H9 (cell line): ENCODE measurements around the gene ZNF430. TPM values are rescaled to one million over a fixed set of nuclear protein-coding genes. Genes with fewer than 3 reads are reported as not detected.

Source experiments
- DNase-seq: peaks from one replicate; pipeline ENCODE4 v3.0.0-alpha.2; 2017
- H2AFZ ChIP-seq: one replicate; pipeline ENCODE4 v1.6.1; 2013; ENCODE audit warnings: mild to moderate bottlenecking, low read length, control low read depth, moderate library complexity
- H2AK5ac ChIP-seq: 2 replicates; pipeline ENCODE4 v1.6.1; 2013; ENCODE audit warnings: low read length, control low read depth, mixed read lengths; ENCODE audit not compliant: insufficient read length
- H2BK120ac ChIP-seq: one replicate; pipeline ENCODE4 v1.6.1; 2013; ENCODE audit warnings: low read depth, mild to moderate bottlenecking, low read length, control low read depth, inconsistent platforms; ENCODE audit not compliant: poor library complexity, severe bottlenecking
- H2BK12ac ChIP-seq: 2 replicates; pipeline ENCODE4 v1.6.1; 2013; ENCODE audit warnings: low read length, control low read depth, mixed read lengths, low read depth; ENCODE audit not compliant: insufficient read length
- H2BK15ac ChIP-seq: 2 replicates; pipeline ENCODE4 v1.6.1; 2013; ENCODE audit warnings: low read depth, low read length, control low read depth
- H2BK20ac ChIP-seq: one replicate; pipeline ENCODE4 v1.6.1; 2013; ENCODE audit warnings: low read depth, mild to moderate bottlenecking, low read length, control low read depth, inconsistent platforms; ENCODE audit not compliant: poor library complexity, severe bottlenecking
- H2BK5ac ChIP-seq: 2 replicates; pipeline ENCODE4 v1.6.1; 2013; ENCODE audit warnings: low read length, control low read depth, mixed read lengths; ENCODE audit not compliant: insufficient read length
- H3K14ac ChIP-seq: 2 replicates; pipeline ENCODE4 v1.6.1; 2013; ENCODE audit warnings: low read length, control low read depth; ENCODE audit not compliant: insufficient read depth
- H3K18ac ChIP-seq: 2 replicates; pipeline ENCODE4 v1.6.1; 2013; ENCODE audit warnings: low read depth, mild to moderate bottlenecking, mixed read lengths, low read length, control low read depth; ENCODE audit not compliant: insufficient read length
- H3K23ac ChIP-seq: 2 replicates; pipeline ENCODE4 v1.6.1; 2013; ENCODE audit warnings: low read length, control low read depth, mixed read lengths, low read depth; ENCODE audit not compliant: insufficient read length
- H3K23me2 ChIP-seq: 2 replicates; pipeline ENCODE4 v1.6.1; 2013; ENCODE audit warnings: low read depth, mild to moderate bottlenecking, mixed read lengths, low read length, control low read depth; ENCODE audit not compliant: insufficient read length, poor library complexity, severe bottlenecking
- H3K27ac ChIP-seq: 2 replicates; pipeline ENCODE4 v1.5.1; 2013; ENCODE audit warnings: low read length, control low read depth, mixed read lengths, low read depth; ENCODE audit not compliant: insufficient read length
- H3K27me3 ChIP-seq: 2 replicates; pipeline ENCODE4 v1.6.1; 2013; ENCODE audit warnings: low read length, control low read depth, inconsistent platforms; ENCODE audit not compliant: insufficient read depth
- H3K4ac ChIP-seq: 2 replicates; pipeline ENCODE4 v1.6.1; 2013; ENCODE audit warnings: low read depth, mild to moderate bottlenecking, control low read depth, inconsistent platforms, low read length, moderate library complexity
- H3K4me1 ChIP-seq: 2 replicates; pipeline ENCODE4 v1.6.1; 2013; ENCODE audit warnings: low read length, control low read depth, inconsistent platforms; ENCODE audit not compliant: insufficient read depth
- H3K4me2 ChIP-seq: 2 replicates; pipeline ENCODE4 v1.6.1; 2013; ENCODE audit warnings: low read length, control low read depth, mixed read lengths; ENCODE audit not compliant: insufficient read length, insufficient read depth
- H3K56ac ChIP-seq: 2 replicates; pipeline ENCODE4 v1.6.1; 2013; ENCODE audit warnings: low read depth, mild to moderate bottlenecking, mixed read lengths, low read length, control low read depth; ENCODE audit not compliant: insufficient read length
- H3K79me1 ChIP-seq: 2 replicates; pipeline ENCODE4 v1.6.1; 2013; ENCODE audit warnings: low read depth, mild to moderate bottlenecking, moderate library complexity, low read length, control low read depth, inconsistent platforms; ENCODE audit not compliant: insufficient read depth, poor library complexity, severe bottlenecking
- H3K79me2 ChIP-seq: 2 replicates; pipeline ENCODE4 v1.6.1; 2013; ENCODE audit warnings: low read length, control low read depth, inconsistent platforms; ENCODE audit not compliant: insufficient read depth
- H3K9ac ChIP-seq: 2 replicates; pipeline ENCODE4 v1.6.1; 2013; ENCODE audit warnings: low read length, control low read depth, mixed read lengths; ENCODE audit not compliant: insufficient read length; ENCODE audit errors: extremely low read depth
- H3K9me3 ChIP-seq: one replicate; pipeline ENCODE4 v1.6.1; 2013; ENCODE audit warnings: low read depth, low read length, inconsistent platforms; ENCODE audit not compliant: control insufficient read depth
- H3T11ph ChIP-seq: one replicate; pipeline ENCODE4 v1.6.1; 2013; ENCODE audit warnings: mild to moderate bottlenecking, low read length, control low read depth, inconsistent platforms
- H4K20me1 ChIP-seq: one replicate; pipeline ENCODE4 v1.6.1; 2013; ENCODE audit not compliant: control insufficient read depth, insufficient read length, insufficient read depth
- H4K5ac ChIP-seq: 2 replicates; pipeline ENCODE4 v1.6.1; 2013; ENCODE audit warnings: low read depth, mild to moderate bottlenecking, mixed read lengths, low read length, control low read depth; ENCODE audit not compliant: insufficient read length
- H4K8ac ChIP-seq: replicated peaks from 2 replicates; pipeline ENCODE4 v1.6.1; 2013; ENCODE audit warnings: low read length, control low read depth, mixed read lengths, low read depth; ENCODE audit not compliant: insufficient read length
- H4K91ac ChIP-seq: 2 replicates; pipeline ENCODE4 v1.6.1; 2013; ENCODE audit warnings: low read depth, mild to moderate bottlenecking, moderate library complexity, mixed read lengths, low read length, control low read depth; ENCODE audit not compliant: insufficient read length
- H3K27ac Mint-ChIP-seq, 3 experiments: 2 replicates in 2 of 3; 3 replicates in 1 of 3; pipeline ENCODE4 v1.8.0; 2020 to 2021; ENCODE audit warnings: mixed read lengths in 3 of 3, mild to moderate bottlenecking in 1 of 3, moderate library complexity in 1 of 3
- H3K27me3 Mint-ChIP-seq: 2 replicates; pipeline ENCODE4 v1.8.0; 2021; ENCODE audit warnings: low read depth, mild to moderate bottlenecking, moderate library complexity, mixed read lengths
- H3K36me3 Mint-ChIP-seq, 3 experiments: 2 replicates in 2 of 3; 3 replicates in 1 of 3; pipeline ENCODE4 v1.8.0; 2020 to 2021; ENCODE audit warnings: low read depth in 3 of 3, mixed read lengths in 3 of 3; ENCODE audit not compliant: insufficient read depth in 1 of 3
- H3K4me1 Mint-ChIP-seq, 2 experiments: 2 replicates each; pipeline ENCODE4 v1.8.0; 2020; ENCODE audit warnings: mixed read lengths in 2 of 2
- H3K4me3 Mint-ChIP-seq, 2 experiments: 2 replicates in 1 of 2; 3 replicates in 1 of 2; pipeline ENCODE4 v1.8.0; 2020 to 2021; ENCODE audit warnings: mild to moderate bottlenecking in 2 of 2, mixed read lengths in 2 of 2, moderate library complexity in 1 of 2
- H3K9me3 Mint-ChIP-seq, 2 experiments: 2 replicates in 1 of 2; 3 replicates in 1 of 2; pipeline ENCODE4 v1.8.0; 2020; ENCODE audit warnings: mild to moderate bottlenecking in 2 of 2, mixed read lengths in 2 of 2, moderate library complexity in 1 of 2
- CTCF ChIP-seq: fragments of 200-600 bp; sonication (generic); conservative IDR thresholded peaks from 3 replicates; pipeline ENCODE4 v1.8.0; 2021; ENCODE audit warnings: antibody characterized with exemption, mild to moderate bottlenecking
- total RNA-seq: library from RNA; stranded (reverse); gene quantifications from 2 replicates; pipeline ENCODE4 v1.2.1, GENCODE V29; 2021

Gene ZNF430
- total RNA-seq, 1 experiment from 2014 or later: 17.7 TPM

- H3K4me3 Mint-ChIP-seq: no peak overlapping the region
- H3K27me3 Mint-ChIP-seq: no peaks in the 10 kb centered on the region
- Histone ChIP-seq H3K23me2 (no peaks in the 10 kb centered on the region), H3K4ac (no peak overlapping the region), H3K14ac (no peak overlapping the region), H3K4me2 (no peak overlapping the region), H3K56ac (no peak overlapping the region), H3K9ac (no peak overlapping the region), H2BK15ac (no peak overlapping the region), H2BK120ac (no peak overlapping the region), H2BK12ac (no peak overlapping the region), H3K27ac (no peak overlapping the region), H3K18ac (no peak overlapping the region), H2AFZ (no peak overlapping the region), H4K8ac (no peak overlapping the region), H3T11ph (no peak overlapping the region), H2AK5ac (no peak overlapping the region), H2BK5ac (no peak overlapping the region), H2BK20ac (no peak overlapping the region), H3K79me1 (peaks cover 9% of the 10 kb centered on the region), H3K9me3 (no peaks in the 10 kb centered on the region), H4K91ac (no peak overlapping the region), H4K5ac (no peak overlapping the region), H3K4me1 (no peaks in the 10 kb centered on the region), H3K27me3 (no peaks in the 10 kb centered on the region), H3K23ac (no peak overlapping the region), H3K79me2 (peaks cover 8% of the 10 kb centered on the region; the same call in 1 of the 2 replicates), H4K20me1 (no peaks in the 10 kb centered on the region)
- TF ChIP-seq CTCF: no peak
- H3K27ac Mint-ChIP-seq: no peak overlapping the region
- no peaks in the 10 kb centered on the region for H3K9me3 Mint-ChIP-seq
- no peak for DNase-seq
- H3K36me3 Mint-ChIP-seq: peaks cover 20 to 62% (median 49%) of the 10 kb centered on the region in 3 experiments; a peak in 6 of 7 replicates
- peaks cover 6 to 10% of the 10 kb centered on the region in 2 experiments for H3K4me1 Mint-ChIP-seq
These were observed 8.5 kb downstream of the ZNF430 start for GRCh38 chr19:21028969-21029268.
